DMS79 (cell line): ENCODE measurements around the gene TRRAP.

ENCODE experiments used
- DNase-seq: peaks from one replicate; lab custom pipeline; 2025; lab: John Stamatoyannopoulos, UW

Gene TRRAP

DNA sequence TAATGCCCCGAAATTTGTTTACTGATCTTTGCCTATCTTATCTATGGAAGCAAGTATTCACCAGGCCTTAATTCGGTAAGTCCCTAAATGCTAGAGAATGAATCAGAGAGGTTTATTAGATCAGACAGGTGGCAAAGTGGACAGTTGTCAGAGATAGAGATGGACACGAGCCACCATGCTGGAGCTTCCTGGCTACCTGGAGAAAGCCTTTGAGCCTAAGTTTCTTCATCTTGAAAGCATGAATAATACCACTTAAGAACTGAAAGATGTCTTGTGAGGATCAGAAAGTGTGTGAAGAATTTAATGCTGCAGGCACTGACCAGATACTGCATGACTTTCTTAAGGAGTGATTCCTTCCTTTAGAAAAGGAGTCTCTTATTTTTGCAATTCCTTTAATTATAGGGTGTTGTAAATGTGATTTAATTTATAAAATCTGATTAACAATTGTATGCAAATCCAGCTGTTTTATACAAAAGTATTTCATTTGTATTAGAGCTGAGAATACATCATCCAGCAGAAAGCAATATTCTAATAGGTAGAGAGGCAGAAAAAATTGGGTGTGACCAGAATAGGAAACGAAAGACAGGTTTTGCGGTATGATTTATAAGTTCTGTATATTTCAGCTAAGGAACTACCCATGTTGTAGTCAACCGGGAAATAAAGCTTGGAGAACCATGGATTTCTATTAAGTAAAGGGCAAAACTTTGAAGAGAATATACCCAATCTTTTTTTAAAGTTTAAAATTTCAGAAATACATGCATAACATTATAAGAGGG lies 182.9 kb downstream of the TRRAP start:
- no peak for DNase-seq
